HG03139 (cell line): Measurements from ENCODE around the gene RPEL1.
"Not testable (repeated sequence)": the region's sequence is repeated elsewhere in the genome, so short reads cannot be mapped to it uniquely, and the experiment has no call there.

Source experiments
- ATAC-seq: cut with Tn5 transposase; IDR thresholded peaks from one replicate; pipeline ENCODE4 v1.9.1; 2021; ENCODE audit not compliant: unreplicated experiment

The RPEL1 gene

GRCh38 chr10:103232772-103233488 lies 12.8 kb upstream of the RPEL1 start:
- no peak for ATAC-seq

GRCh38 chr10:103235775-103236174 lies 9.9 kb upstream of the RPEL1 start:
- ATAC-seq, result no peak

- ATAC-seq, result no peak
Measured at GRCh38 chr10:103238506-103239252, 7.0 kb upstream of the RPEL1 start.

GRCh38 chr10:103241262-103242011 lies 4.2 kb upstream of the RPEL1 start:
- ATAC-seq, result no peak

- ATAC-seq, result no peak
Measured at GRCh38 chr10:103244666-103245271, 918 bp upstream of the RPEL1 start.

GRCh38 chr10:103246324-103246723 lies 637 bp downstream of the RPEL1 start:
- ATAC-seq, result no peak

- ATAC-seq, result no peak
Measured at GRCh38 chr10:103254113-103254512, 8.4 kb downstream of the RPEL1 start.

- no peak for ATAC-seq
Measured at GRCh38 chr10:103254538-103255325, 9.0 kb downstream of the RPEL1 start.

GRCh38 chr10:103256613-103257012 lies 10.9 kb downstream of the RPEL1 start:
- ATAC-seq, result no peak

- ATAC-seq, result no peak
Measured at GRCh38 chr10:103257812-103258211, 12.1 kb downstream of the RPEL1 start.

GRCh38 chr10:103258928-103259327 lies 13.2 kb downstream of the RPEL1 start:
- not testable (repeated sequence) for ATAC-seq

- no peak for ATAC-seq
Measured at GRCh38 chr10:103259989-103260388, 14.3 kb downstream of the RPEL1 start.

GRCh38 chr10:103262229-103262628 lies 16.5 kb downstream of the RPEL1 start:
- no peak for ATAC-seq

- no peak for ATAC-seq
Measured at GRCh38 chr10:103265717-103266329, 20.1 kb downstream of the RPEL1 start.

- no peak for ATAC-seq
Measured at GRCh38 chr10:103273041-103273441, 27.4 kb downstream of the RPEL1 start.

GRCh38 chr10:103276251-103276895 lies 30.7 kb downstream of the RPEL1 start:
- no peak for ATAC-seq

GRCh38 chr10:103276896-103277712 lies 31.4 kb downstream of the RPEL1 start, which contains the start of gene INA:
TSS of gene INA (plus strand) at chr10:103277138. CDS start at chr10:103277212, 74 bp downstream.
- no peak for ATAC-seq

GRCh38 chr10:103277713-103278536 lies 32.2 kb downstream of the RPEL1 start:
- no peak for ATAC-seq
